Muscle of leg (tissue), 11 donors: Measurements from ENCODE around the gene LRP1B. TPM values are rescaled to one million over a fixed set of nuclear protein-coding genes. Genes with fewer than 3 reads are reported as not detected.

Experiments
- DNase-seq: peaks from one replicate; pipeline ENCODE4 v3.0.0; 2013
- H3K27ac ChIP-seq: one replicate; pipeline ENCODE4 v1.5.1; 2013; ENCODE audit warnings: mild to moderate bottlenecking, low read length, control low read depth
- H3K27me3 ChIP-seq: one replicate; pipeline ENCODE4 v1.6.1; 2013; ENCODE audit warnings: low read length; ENCODE audit not compliant: control insufficient read depth, insufficient read depth
- H3K36me3 ChIP-seq: one replicate; pipeline ENCODE4 v1.6.1; 2013; ENCODE audit warnings: low read length; ENCODE audit not compliant: control insufficient read depth, insufficient read depth
- H3K4me1 ChIP-seq: one replicate; pipeline ENCODE4 v1.6.1; 2013; ENCODE audit warnings: low read length; ENCODE audit not compliant: control insufficient read depth, insufficient read depth
- H3K4me3 ChIP-seq: one replicate; pipeline ENCODE4 v1.5.1; 2013; ENCODE audit warnings: low read length, control low read depth
- H3K9me3 ChIP-seq: replicated peaks from 2 replicates; pipeline ENCODE4 v1.6.1; 2013; ENCODE audit warnings: low read depth, low read length; ENCODE audit not compliant: control insufficient read depth
- WGBS: methylation state at CpG from one replicate; pipeline ENCODE4 v1.1.5; 2013; ENCODE audit warnings: missing lambda C conversion rate; ENCODE audit not compliant: insufficient coverage; 5-methylcytosine and 5-hydroxymethylcytosine counted together
- polyA plus RNA-seq, 8 donors: library from polyadenylated mRNA; unstranded; fragments of 120-200 nt; gene quantifications; one replicate each; pipeline versions ENCODE4 v1.2.1 to v1.2.3, GENCODE V29; 2013; ENCODE audit warnings: inconsistent platforms in 1 of 8, low replicate concordance in 1 of 8; ENCODE audit not compliant: insufficient read length in 8 of 8, insufficient read depth in 1 of 8
- total RNA-seq: library from RNA; stranded (reverse); fragments of 120-200 nt; gene quantifications from one replicate; pipeline ENCODE4 v1.2.4, GENCODE V29; 2013

LRP1B gene
- total and polyA plus RNA-seq, 9 donors = 0.84 to 2.3 (median 1.4) TPM

GRCh38 chr2:141468761-141469160 lies 662.1 kb downstream of the LRP1B start:
- DNase-seq = no peak
- H3K4me1 ChIP-seq = no peaks in the 10 kb centered on the region
- no peaks in the 10 kb centered on the region for H3K27me3 ChIP-seq
- H3K27ac ChIP-seq = no peak overlapping the region
- WGBS = 28% methylated on average over 5 of the region's 6 CpGs
- no peaks in the 10 kb centered on the region for H3K9me3 ChIP-seq
- no peaks in the 10 kb centered on the region for H3K36me3 ChIP-seq
- H3K4me3 ChIP-seq = no peak overlapping the region

GRCh38 chr2:141467331-141467730 lies 663.5 kb downstream of the LRP1B start:
- no peak for DNase-seq
- no peaks in the 10 kb centered on the region for H3K27me3 ChIP-seq
- H3K9me3 ChIP-seq = no peaks in the 10 kb centered on the region
- WGBS = no CpG with 5 or more reads among the region's 1 CpG
- H3K4me1 ChIP-seq = no peaks in the 10 kb centered on the region
- no peaks in the 10 kb centered on the region for H3K36me3 ChIP-seq
- H3K4me3 ChIP-seq = no peak overlapping the region
- no peak overlapping the region for H3K27ac ChIP-seq

- no peak overlapping the region for H3K27ac ChIP-seq
- H3K4me1 ChIP-seq = no peaks in the 10 kb centered on the region
- no peak overlapping the region for H3K4me3 ChIP-seq
- no peaks in the 10 kb centered on the region for H3K9me3 ChIP-seq
- H3K27me3 ChIP-seq = no peaks in the 10 kb centered on the region
- no peaks in the 10 kb centered on the region for H3K36me3 ChIP-seq
- DNase-seq = no peak
Measured at GRCh38 chr2:141464995-141465394, 665.8 kb downstream of the LRP1B start.

GRCh38 chr2:141458351-141458750 lies 672.5 kb downstream of the LRP1B start:
- no peak for DNase-seq
- H3K27ac ChIP-seq = no peak overlapping the region
- no peaks in the 10 kb centered on the region for H3K36me3 ChIP-seq
- 78% methylated on average over 1 of the region's 7 CpGs for WGBS
- no peaks in the 10 kb centered on the region for H3K4me1 ChIP-seq
- H3K27me3 ChIP-seq = no peaks in the 10 kb centered on the region
- H3K9me3 ChIP-seq = no peaks in the 10 kb centered on the region
- H3K4me3 ChIP-seq = no peak overlapping the region

GRCh38 chr2:141455877-141456276 lies 674.9 kb downstream of the LRP1B start:
- DNase-seq = no peak
- no peaks in the 10 kb centered on the region for H3K27me3 ChIP-seq
- no peaks in the 10 kb centered on the region for H3K36me3 ChIP-seq
- no CpG with 5 or more reads among the region's 2 CpGs for whole genome bisulfite sequencing
- no peaks in the 10 kb centered on the region for H3K4me1 ChIP-seq
- H3K9me3 ChIP-seq = no peaks in the 10 kb centered on the region
- no peak overlapping the region for H3K27ac ChIP-seq
- no peak overlapping the region for H3K4me3 ChIP-seq

GRCh38 chr2:141455211-141455826 lies 675.5 kb downstream of the LRP1B start:
- no peak for DNase-seq
- Histone ChIP-seq H3K9me3 (no peaks in the 10 kb centered on the region), H3K4me3 (no peak overlapping the region), H3K27me3 (no peaks in the 10 kb centered on the region), H3K4me1 (no peaks in the 10 kb centered on the region), H3K36me3 (no peaks in the 10 kb centered on the region), H3K27ac (no peak overlapping the region)
- WGBS = 73% methylated on average over 2 of the region's 7 CpGs

- 84% methylated on average over 17 of the region's 17 CpGs for WGBS
- H3K9me3 ChIP-seq = no peaks in the 10 kb centered on the region
- no peak for DNase-seq
Measured at GRCh38 chr2:141440072-141440635, 690.7 kb downstream of the LRP1B start.

GRCh38 chr2:141439524-141439923 lies 691.3 kb downstream of the LRP1B start:
- Histone ChIP-seq H3K4me3 (no peak overlapping the region), H3K27me3 (no peaks in the 10 kb centered on the region), H3K9me3 (no peaks in the 10 kb centered on the region), H3K36me3 (no peaks in the 10 kb centered on the region), H3K4me1 (no peaks in the 10 kb centered on the region), H3K27ac (no peak overlapping the region)
- no peak for DNase-seq

More at GRCh38 chr2:141440072-141440635, 690.7 kb downstream of the LRP1B start:
- no peaks in the 10 kb centered on the region for H3K36me3 ChIP-seq
- H3K27me3 ChIP-seq = no peaks in the 10 kb centered on the region
- H3K4me1 ChIP-seq = no peaks in the 10 kb centered on the region
- no peak overlapping the region for H3K4me3 ChIP-seq
- no peak overlapping the region for H3K27ac ChIP-seq

GRCh38 chr2:141438536-141438935 lies 692.3 kb downstream of the LRP1B start:
- Histone ChIP-seq H3K36me3 (no peaks in the 10 kb centered on the region), H3K27ac (no peak overlapping the region), H3K27me3 (no peaks in the 10 kb centered on the region), H3K4me3 (no peak overlapping the region), H3K4me1 (no peaks in the 10 kb centered on the region), H3K9me3 (no peaks in the 10 kb centered on the region)
- DNase-seq = no peak
- WGBS = no CpG with 5 or more reads among the region's 1 CpG

- DNase-seq = no peak
- Histone ChIP-seq H3K4me3 (no peak overlapping the region), H3K27ac (no peak overlapping the region), H3K9me3 (no peaks in the 10 kb centered on the region), H3K27me3 (no peaks in the 10 kb centered on the region), H3K4me1 (no peaks in the 10 kb centered on the region), H3K36me3 (no peaks in the 10 kb centered on the region)
- no CpG with 5 or more reads among the region's 1 CpG for WGBS
Measured at GRCh38 chr2:141437521-141437920, 693.3 kb downstream of the LRP1B start.

GRCh38 chr2:141423124-141423523 lies 707.7 kb downstream of the LRP1B start:
- H3K4me1 ChIP-seq = no peaks in the 10 kb centered on the region
- no peaks in the 10 kb centered on the region for H3K27me3 ChIP-seq
- no peaks in the 10 kb centered on the region for H3K36me3 ChIP-seq
- no peak overlapping the region for H3K27ac ChIP-seq
- DNase-seq = no peak
- no peaks in the 10 kb centered on the region for H3K9me3 ChIP-seq
- H3K4me3 ChIP-seq = no peak overlapping the region
